COLO829 (cell line): Measurements from ENCODE around the gene ST7L.

Source experiments
- DNase-seq: peaks from one replicate; pipeline ENCODE4 v3.0.0; 2012; ENCODE audit warnings: low spot score

Gene ST7L

DNA sequence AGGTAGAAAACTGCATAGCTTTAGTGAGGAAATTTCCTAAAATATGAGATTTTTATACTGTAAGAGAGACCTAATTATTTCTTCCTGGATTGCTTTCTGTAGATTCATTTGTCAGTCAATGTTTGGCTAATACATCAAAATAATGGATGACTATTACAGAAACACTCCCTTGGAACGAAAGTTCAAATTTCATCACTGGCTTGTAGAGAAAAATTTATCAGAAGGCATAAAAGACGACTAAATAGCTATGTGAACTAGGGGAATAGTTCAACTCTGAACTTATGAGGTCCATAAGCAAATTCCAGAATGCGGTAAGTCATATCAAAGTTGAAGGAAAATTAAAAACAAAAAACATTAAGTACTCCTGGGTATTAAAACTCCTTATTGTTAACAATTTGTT lies 74.2 kb downstream of the ST7L start:
- no peak for DNase-seq

DNA sequence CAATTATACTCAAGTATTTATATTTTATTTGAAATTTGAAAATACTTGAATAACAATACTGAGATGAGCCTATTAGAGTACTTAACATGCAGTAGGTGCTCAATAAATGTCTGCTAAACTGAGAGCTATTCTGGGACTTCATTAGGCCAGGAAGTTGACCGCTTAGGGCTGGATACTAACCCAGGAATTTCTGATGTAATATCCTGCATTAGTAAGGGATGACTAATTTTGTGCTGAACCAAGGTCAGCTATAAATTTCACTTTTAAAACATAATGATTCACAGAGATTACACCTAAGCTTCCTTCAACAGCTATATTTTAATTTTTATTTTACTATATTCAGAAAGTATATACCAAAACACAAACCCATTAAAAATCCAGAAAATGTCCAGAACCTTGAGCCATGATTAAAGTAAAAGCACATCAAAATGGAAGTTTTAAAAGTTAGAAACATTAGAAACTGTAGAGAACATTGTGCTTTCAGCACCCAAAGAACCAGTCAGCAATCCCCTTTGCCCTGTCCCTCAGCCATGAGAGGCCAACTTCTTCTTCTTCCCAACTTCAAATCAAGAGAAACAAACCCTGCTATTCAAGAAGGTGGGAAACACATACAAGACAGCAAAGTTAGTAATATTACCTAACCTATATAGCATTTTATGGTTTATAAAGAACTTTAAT lies 74.8 kb downstream of the ST7L start:
- DNase-seq, result peak; percentile 14

GRCh38 chr1:112542206-112542973 lies 76.6 kb downstream of the ST7L start:
- DNase-seq, result no peak

- DNase-seq, result no peak
Observed at GRCh38 chr1:112541299-112541698, 77.6 kb downstream of the ST7L start.

DNA sequence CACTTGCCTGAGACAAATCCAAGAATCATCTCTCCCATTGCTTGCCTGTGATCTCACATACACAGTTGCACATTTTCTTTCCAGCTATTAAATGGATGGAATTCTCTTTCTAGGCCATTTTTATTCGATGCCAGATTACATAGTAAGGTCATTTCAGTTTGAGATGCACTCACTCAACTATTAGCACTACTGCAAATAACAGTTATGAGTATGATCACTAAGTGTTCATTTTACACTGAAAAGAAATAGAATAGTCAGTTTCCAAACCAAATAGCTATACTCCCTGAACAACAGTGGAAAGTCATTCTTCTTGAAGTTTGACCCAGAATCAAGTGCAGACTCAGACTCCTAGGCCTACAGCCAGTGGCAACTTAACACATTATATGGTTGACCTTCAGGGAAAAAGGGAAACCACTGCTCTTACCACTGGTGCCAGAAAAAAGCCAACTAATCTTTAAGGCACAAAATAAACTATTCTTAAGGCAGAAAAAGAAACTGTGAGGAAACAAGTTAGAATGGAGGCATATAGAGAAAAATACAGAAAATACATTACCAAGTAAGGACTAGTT lies 78.6 kb downstream of the ST7L start:
- DNase-seq, result no peak

- DNase-seq, result no peak
Observed at GRCh38 chr1:112538883-112539282, 80.1 kb downstream of the ST7L start.

DNA sequence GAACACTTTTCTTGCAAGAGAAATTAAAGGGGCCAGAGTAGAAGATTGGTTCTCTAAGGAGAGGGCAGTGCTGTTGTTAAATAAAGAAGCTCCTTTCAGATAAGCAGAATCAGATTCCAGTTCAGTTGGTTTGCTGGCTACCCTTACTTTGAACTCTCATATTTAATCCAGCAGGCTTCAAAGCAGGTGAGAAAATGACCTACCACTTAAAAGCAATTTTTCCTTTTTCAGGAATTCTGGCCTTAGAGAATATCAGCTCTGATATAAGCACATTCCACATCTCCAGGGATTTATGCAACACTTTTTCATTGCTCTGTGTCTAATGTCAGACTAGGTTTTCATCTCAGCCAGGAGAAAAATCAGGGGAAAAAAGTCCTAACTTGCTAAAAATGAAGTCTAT lies 81.5 kb downstream of the ST7L start:
- DNase-seq, result no peak

DNA sequence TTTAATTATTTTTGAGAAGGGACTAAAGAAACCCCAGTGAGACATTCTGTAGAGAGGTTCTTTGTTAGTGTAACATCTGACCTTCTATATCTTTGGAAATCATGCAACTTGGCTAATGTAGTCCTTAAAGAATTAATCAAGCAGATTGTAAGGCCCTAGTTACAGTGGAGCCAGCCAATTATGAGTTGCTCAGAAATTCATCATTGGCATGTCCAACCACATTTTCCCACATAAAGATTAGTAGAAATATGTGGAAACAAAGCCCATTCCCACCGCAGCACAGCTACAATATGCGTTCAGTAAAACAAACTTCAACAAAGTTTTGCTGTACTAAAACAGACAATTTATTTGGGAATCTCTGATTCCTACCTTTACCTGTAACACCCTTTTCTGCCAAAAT lies 82.4 kb downstream of the ST7L start:
- no peak for DNase-seq

DNA sequence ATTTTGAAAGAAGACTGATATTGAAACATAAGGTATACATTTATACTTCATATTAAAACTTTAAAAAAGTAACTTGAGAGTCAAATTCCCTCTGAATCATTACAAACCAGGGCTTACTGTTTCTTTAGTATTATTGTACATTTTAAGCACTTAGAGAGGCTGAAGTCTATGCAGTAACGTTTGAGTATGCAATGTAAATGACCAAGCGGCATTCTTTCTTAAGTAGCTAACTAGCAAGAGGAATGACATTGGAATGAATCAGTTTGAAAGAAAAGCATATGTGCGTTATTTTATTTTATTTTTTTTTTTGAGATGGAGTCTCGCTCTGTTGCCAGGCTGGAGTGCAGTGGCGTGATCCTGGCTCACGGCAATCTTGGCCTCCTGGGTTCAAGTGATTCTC lies 85.9 kb downstream of the ST7L start:
- DNase-seq, result no peak

GRCh38 chr1:112532064-112532463 lies 86.9 kb downstream of the ST7L start:
- no peak for DNase-seq

- DNase-seq, result no peak
Observed at GRCh38 chr1:112530832-112531231, 88.1 kb downstream of the ST7L start.

GRCh38 chr1:112529301-112529700 lies 89.6 kb downstream of the ST7L start:
- DNase-seq, result no peak

GRCh38 chr1:112528076-112528475 lies 90.9 kb downstream of the ST7L start:
- no peak for DNase-seq

- DNase-seq, result no peak
Observed at GRCh38 chr1:112527266-112528010, 91.5 kb downstream of the ST7L start.

DNA sequence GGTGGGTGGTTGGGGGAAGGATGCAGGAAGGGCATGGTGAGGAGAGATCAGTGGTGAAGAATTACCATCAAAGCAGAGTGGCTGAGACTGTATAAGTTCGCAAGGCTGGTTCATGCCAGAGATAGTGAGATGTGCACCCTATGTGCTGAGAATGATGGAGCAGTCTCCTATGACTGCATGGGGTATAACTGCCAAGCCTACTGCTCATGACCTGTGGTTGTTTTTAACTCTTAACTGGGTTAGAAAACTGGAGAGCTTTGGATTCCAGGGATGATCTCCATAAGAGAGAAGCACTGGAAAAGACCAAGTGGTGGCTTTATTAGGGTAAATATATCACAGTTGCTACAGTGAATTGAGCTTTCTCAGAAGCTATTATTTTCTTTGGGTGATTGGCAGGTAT lies 94.0 kb downstream of the ST7L start:
- no peak for DNase-seq

DNA sequence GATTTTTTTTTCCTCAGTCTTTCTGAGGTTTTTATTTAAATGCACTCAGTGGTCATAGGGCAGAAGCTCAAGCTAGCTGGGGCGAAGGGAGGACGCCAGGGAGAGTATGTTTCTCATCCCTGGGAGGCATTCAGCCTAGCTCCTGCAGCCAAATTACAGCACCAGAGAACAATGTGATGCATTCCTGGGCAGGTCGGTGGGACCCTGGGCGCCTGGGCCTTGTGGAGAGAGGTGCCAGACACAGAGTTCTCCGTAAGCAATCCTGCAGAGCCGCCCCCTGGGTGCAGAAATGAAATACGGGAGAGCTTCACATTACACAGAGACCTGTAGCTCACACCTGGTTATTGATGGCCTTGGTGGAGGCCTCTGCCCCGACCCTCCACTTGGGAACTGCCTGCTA lies 94.7 kb downstream of the ST7L start:
- no peak for DNase-seq

DNA sequence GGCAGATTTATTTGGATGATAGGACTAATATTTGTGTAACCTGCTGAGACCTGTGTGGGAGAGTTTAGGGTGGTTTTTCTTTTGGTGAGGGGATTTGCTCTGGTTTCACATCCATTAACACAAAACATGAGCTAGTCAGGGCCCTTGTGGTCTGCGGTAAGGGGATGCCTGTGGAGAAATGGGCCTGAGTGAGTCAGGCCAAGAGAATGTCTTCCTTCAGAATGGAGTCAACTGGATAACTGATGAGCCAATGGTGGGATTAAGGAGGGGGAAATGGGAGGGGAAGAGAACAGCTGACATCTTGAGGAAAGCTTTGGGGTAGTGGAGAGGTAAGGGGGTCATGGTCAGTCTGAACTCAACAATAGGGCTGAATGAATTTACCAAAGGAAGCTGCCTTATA lies 96.3 kb downstream of the ST7L start:
- no peak for DNase-seq

DNA sequence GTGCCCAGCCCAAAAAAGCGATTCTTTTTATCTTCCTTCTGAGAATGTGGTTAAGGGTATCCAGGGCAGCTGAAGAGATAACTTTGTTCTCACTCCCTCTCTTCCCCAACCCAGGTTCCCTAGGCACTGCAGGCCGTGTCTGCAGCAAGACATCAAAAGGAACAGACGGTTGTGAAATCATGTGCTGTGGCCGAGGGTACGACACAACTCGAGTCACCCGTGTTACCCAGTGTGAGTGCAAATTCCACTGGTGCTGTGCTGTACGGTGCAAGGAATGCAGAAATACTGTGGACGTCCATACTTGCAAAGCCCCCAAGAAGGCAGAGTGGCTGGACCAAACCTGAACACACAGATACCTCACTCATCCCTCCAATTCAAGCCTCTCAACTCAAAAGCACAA lies 98.8 kb downstream of the ST7L start:
- no peak for DNase-seq

GRCh38 chr1:112518186-112518585 lies 100.8 kb downstream of the ST7L start:
- DNase-seq, result no peak

- DNase-seq, result no peak
Observed at GRCh38 chr1:112517646-112518045, 101.3 kb downstream of the ST7L start.

GRCh38 chr1:112517231-112517630 lies 101.7 kb downstream of the ST7L start:
- DNase-seq, result no peak

DNA sequence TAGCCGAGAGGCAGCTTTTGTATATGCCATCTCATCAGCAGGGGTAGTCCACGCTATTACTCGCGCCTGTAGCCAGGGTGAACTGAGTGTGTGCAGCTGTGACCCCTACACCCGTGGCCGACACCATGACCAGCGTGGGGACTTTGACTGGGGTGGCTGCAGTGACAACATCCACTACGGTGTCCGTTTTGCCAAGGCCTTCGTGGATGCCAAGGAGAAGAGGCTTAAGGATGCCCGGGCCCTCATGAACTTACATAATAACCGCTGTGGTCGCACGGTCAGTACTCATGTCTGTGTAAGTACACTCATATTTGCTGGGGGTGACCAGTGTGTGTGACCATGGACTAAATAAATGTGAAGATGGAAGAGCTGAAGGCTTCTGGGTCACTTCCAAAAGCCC lies 102.8 kb downstream of the ST7L start:
- no peak for DNase-seq
